Left lung (tissue), 10 donors: ENCODE data around the gene NRSN1. TPM values are rescaled to one million over a fixed set of nuclear protein-coding genes. Genes with fewer than 3 reads are reported as not detected.
A peak's percentile ranks its signal among the peaks of the same experiment; 100 is the strongest.

ENCODE experiments used
- ATAC-seq: fragments of 200-7000 bp; cut with Tn5 transposase; one replicate; pipeline ENCODE4 v1.9.1; 2020; ENCODE audit warnings: moderate library complexity
- DNase-seq, 4 donors: peaks; one replicate each; pipeline ENCODE4 v3.0.0-alpha.2; 2013 to 2020
- H3K27ac ChIP-seq, 2 donors: fragments of 200-600 bp; sonication (generic) in 1 of 2; one replicate each; pipeline versions ENCODE4 v1.5.0 to v1.8.0; 2020 to 2021
- H3K27me3 ChIP-seq, 2 donors: fragments of 200-600 bp; sonication (generic) in 1 of 2; one replicate each; pipeline versions ENCODE4 v1.5.0 to v1.8.0; 2020 to 2021
- H3K36me3 ChIP-seq, 2 donors: fragments of 200-600 bp; sonication (generic) in 1 of 2; one replicate each; pipeline versions ENCODE4 v1.5.0 to v1.8.0; 2020 to 2021
- H3K4me1 ChIP-seq, 2 donors: fragments of 200-600 bp; one replicate each; pipeline ENCODE4 v1.8.0; 2021
- H3K4me3 ChIP-seq, 2 donors: fragments of 200-600 bp; sonication (generic) in 1 of 2; one replicate each; pipeline versions ENCODE4 v1.5.0 to v1.8.0; 2020 to 2021; ENCODE audit warnings: mild to moderate bottlenecking in 1 of 2
- H3K9me3 ChIP-seq, 2 donors: fragments of 200-600 bp; sonication (generic) in 1 of 2; one replicate each; pipeline versions ENCODE4 v1.5.0 to v1.8.0; 2020 to 2021
- intact Hi-C, 2 donors: fragments of 100-400 bp; cut with DNase I; formaldehyde crosslinking; loops; one replicate each; pipeline versions ENCODE4 v1.11.2 to v1.14.2; 2022
- polyA plus RNA-seq, 6 donors: library from polyadenylated mRNA; unstranded; fragments of 120-200 nt; gene quantifications; one replicate each; pipeline ENCODE4 v1.2.1, GENCODE V29; 2013; ENCODE audit not compliant: insufficient read length in 6 of 6
- total RNA-seq, 2 donors: library from RNA; stranded (reverse); fragmentation: NEBNext Ultra II Directional; extraction: Animal tissue kit (Norgen Biotek cat#: 25700); gene quantifications; one replicate each; pipeline ENCODE4 v1.2.1, GENCODE V29; 2021
- TF ChIP-seq, protein P1 (sequence below), 2 donors: fragments of 200-600 bp; sonication (generic) in 1 of 2; IDR thresholded peaks; one replicate each; pipeline versions ENCODE4 v1.5.0 to v1.8.0; 2021; ENCODE audit warnings: antibody characterized with exemption in 2 of 2
- donor health status: DM: no; HTN: yes; CAD: no.
- donor health status: DM: no; HTN: no; CAD: no.

The NRSN1 gene
- total and polyA plus RNA-seq, 8 donors = 0.26 to 0.56 (median 0.37) TPM; not detected in 2

DNA sequence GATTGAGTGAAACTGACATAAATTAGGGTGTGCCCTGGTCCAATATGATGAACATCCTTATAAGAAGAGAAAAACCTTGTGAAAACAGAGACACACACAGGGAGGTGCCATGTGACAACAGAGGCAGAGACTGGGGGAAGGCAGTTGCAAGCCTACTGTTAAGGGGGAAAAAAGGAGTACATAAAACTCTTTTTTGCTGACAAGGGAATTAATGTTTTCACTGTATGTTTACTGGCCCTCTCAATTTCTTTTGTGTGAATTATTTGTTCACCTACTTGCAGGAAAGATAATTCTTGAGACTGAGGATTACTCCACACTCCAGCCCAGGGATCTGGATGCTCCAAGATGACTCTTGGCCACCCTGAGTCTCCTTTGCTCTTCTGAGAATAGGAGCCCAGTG is 12.1 kb upstream of the NRSN1 start:
- no peaks in the 10 kb centered on the region for H3K27me3 ChIP-seq
- intact Hi-C loops = no loop called here
- no peaks in the 10 kb centered on the region for H3K4me1 ChIP-seq
- H3K36me3 ChIP-seq = no peaks in the 10 kb centered on the region
- DNase-seq = no peak
- no peak overlapping the region for H3K4me3 ChIP-seq
- H3K27ac ChIP-seq = no peak overlapping the region
- ATAC-seq = no peak
- TF ChIP-seq, protein P1, sequence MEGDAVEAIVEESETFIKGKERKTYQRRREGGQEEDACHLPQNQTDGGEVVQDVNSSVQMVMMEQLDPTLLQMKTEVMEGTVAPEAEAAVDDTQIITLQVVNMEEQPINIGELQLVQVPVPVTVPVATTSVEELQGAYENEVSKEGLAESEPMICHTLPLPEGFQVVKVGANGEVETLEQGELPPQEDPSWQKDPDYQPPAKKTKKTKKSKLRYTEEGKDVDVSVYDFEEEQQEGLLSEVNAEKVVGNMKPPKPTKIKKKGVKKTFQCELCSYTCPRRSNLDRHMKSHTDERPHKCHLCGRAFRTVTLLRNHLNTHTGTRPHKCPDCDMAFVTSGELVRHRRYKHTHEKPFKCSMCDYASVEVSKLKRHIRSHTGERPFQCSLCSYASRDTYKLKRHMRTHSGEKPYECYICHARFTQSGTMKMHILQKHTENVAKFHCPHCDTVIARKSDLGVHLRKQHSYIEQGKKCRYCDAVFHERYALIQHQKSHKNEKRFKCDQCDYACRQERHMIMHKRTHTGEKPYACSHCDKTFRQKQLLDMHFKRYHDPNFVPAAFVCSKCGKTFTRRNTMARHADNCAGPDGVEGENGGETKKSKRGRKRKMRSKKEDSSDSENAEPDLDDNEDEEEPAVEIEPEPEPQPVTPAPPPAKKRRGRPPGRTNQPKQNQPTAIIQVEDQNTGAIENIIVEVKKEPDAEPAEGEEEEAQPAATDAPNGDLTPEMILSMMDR (IDR thresholded peaks at IDR 0.05) = no peak
- H3K9me3 ChIP-seq = no peaks in the 10 kb centered on the region

DNA sequence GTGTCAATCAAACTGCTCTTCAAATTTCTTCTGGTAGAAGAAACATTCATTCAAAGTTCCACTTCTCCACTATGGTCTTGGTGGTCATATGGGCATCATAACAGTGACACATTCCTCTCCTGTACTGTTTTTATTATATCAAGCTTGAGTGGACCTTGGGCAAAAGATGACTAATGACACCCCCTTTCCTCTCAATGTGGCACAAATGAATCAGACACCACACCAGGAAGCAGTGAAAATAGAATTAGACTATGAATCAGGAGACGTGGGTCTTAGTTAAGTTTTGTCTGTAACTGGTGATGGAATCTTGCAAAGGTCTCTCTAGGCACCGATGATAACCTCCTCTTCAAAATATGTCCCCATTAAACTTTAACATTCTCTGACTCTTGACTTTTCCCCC is 9.0 kb upstream of the NRSN1 start:
- TF ChIP-seq, protein P1 (IDR thresholded peaks at IDR 0.05) = no peak
- Histone ChIP-seq H3K36me3 (no peaks in the 10 kb centered on the region), H3K4me3 (no peak overlapping the region), H3K27ac (no peak overlapping the region), H3K27me3 (no peaks in the 10 kb centered on the region), H3K4me1 (no peaks in the 10 kb centered on the region), H3K9me3 (no peaks in the 10 kb centered on the region)
- ATAC-seq = no peak
- no peak for DNase-seq
- intact Hi-C loops = no loop called here

DNA sequence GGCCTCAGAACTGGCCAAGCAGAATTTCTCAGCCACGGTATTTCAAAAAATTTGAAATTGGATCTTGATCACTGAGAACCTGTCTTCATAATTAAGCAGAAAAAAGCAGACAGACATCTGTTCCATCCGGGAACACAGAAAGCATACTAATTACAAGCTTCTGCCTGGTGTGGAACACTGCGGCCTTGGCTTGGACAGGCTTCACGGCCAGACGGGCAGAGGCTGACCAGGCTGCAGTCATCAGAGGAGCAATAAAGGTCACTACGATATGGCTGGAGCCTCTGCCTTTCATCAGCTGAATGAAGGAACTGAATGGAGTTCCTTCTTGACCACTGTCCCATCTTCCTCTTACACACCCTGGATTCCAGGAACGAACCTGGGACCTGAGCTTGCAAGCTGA is 3.9 kb upstream of the NRSN1 start:
- no peak for DNase-seq
- no peak for ATAC-seq
- intact Hi-C loops = no loop called here
- TF ChIP-seq, protein P1 (IDR thresholded peaks at IDR 0.05) = no peak
- peaks cover 5 to 34% of the 10 kb centered on the region in 2 donors for H3K27me3 ChIP-seq
- no peak overlapping the region for H3K4me3 ChIP-seq
- no peaks in the 10 kb centered on the region for H3K9me3 ChIP-seq
- no peak overlapping the region for H3K27ac ChIP-seq
- no peaks in the 10 kb centered on the region for H3K4me1 ChIP-seq
- no peaks in the 10 kb centered on the region for H3K36me3 ChIP-seq

DNA sequence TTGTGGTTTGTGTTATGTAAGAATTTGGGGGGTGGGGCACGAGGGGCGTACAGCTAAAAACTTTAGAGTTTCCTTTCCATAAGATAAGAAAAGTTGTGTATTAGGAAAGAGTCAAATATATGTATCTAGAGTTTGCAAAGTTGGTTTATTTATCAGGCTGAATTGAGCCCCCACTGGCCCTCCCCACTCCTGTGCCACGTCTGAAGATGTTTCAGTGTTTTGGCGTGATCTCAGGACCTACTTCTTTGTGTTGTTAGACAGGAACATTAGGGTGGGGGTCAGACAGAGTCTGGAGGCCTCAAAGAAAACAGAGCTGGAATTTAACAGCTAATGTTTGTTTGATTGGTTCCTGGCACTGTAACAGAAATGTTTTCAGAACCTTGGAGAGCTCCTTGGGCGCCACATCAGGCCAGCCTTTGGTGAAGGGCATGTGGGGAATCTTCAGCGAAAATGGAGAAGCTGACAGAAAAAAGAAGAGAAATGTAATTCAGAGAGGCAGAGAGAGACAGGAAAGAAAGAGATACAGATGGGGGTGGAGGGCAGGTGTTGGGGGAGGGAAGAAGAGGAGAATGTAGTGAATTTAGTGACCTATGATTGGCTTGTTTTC is 674 bp downstream of the NRSN1 start:
- peak; percentile 76 for ATAC-seq

DNA sequence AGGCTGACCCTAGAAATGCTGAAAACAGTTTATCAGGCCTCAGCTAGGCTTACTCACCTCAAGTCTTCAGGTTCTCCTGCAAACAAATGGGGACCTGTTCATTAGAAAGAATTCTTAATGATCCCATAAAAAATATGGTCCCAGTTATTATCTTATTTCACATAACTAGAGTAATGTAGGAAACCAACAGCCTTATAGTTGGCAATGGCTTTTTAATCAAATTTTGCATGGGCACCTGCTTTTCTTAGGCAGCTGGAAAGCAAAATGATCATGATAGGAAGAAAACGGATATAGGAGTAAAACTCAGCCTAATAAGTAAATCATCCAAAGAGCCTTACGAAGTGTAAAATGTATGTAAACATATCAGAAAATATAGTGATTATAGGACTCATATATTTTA is 1.3 kb downstream of the NRSN1 start:
- no peak for DNase-seq
- intact Hi-C loops = no loop called here
- H3K4me3 ChIP-seq = no peak overlapping the region
- H3K9me3 ChIP-seq = no peaks in the 10 kb centered on the region
- no peak for ATAC-seq
- H3K36me3 ChIP-seq = no peaks in the 10 kb centered on the region
- no peaks in the 10 kb centered on the region for H3K4me1 ChIP-seq
- H3K27ac ChIP-seq = no peak overlapping the region
- peaks cover 5 to 34% of the 10 kb centered on the region in 2 donors for H3K27me3 ChIP-seq
- TF ChIP-seq, protein P1 (IDR thresholded peaks at IDR 0.05) = no peak

More for the DNA sequence above, 674 bp downstream of the NRSN1 start:
- Histone ChIP-seq H3K27ac (no peak overlapping the region), H3K4me1 (no peaks in the 10 kb centered on the region), H3K4me3 (no peak overlapping the region), H3K36me3 (no peaks in the 10 kb centered on the region), H3K9me3 (no peaks in the 10 kb centered on the region), H3K27me3 (peaks cover 5 to 34% of the 10 kb centered on the region in 2 donors)
- TF ChIP-seq, protein P1 (IDR thresholded peaks at IDR 0.05) = no peak
- DNase-seq = peak in 2 of 4 donors; percentile 82 to 83
- intact Hi-C loops = no loop called here
